ENCODE data around the gene RASGRP1.

The RASGRP1 gene

DNA sequence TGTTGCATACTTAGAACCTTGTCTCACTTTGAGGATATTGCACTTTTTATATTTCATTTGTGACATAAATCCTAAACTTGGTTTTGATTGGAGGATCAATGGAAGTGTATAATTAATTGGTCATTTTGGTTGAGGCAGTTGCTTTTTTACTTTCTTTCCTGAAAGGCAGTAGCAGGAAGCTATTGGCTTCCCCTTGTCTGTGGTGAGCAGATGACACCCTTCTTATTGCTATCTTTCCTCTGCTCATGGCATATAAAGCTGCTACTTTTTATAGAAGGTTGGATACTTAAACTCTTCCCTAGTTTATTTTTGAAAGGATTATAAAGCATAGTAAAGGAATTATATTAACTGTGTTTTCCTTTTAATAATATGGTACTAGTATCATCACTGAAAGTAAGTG is 82.0 kb downstream of the RASGRP1 start:
- TF ChIP-seq GATA2 (IDR thresholded peaks at IDR 0.05; ENCODE audit: low read depth, low read length), result no peak
- TF ChIP-seq GATA3 (IDR thresholded peaks at IDR 0.05; ENCODE audit: low read depth, low read length), result no peak

DNA sequence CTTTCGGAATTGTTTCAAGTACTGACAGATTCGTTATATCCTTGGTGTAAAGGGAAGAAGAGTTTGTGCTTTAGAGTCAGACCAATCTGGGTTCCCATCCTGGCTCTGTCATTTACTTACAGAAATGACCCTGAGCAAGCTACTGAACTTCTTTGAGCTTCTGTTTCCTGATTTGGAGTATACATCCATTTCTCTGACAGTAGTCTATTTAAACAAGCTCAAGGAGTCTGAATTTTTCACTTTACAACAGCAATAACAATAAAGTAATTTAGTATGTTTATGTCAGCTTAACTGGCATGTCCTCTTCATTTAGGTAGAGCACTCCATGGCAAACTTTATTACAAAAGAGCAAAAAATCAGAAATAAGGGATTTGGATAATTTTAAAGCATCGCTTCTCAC is 82.9 kb downstream of the RASGRP1 start:
- TF ChIP-seq GATA2 (IDR thresholded peaks at IDR 0.05; ENCODE audit: low read depth, low read length), result no peak
- no peak for TF ChIP-seq GATA3 (IDR thresholded peaks at IDR 0.05; ENCODE audit: low read depth, low read length)

DNA sequence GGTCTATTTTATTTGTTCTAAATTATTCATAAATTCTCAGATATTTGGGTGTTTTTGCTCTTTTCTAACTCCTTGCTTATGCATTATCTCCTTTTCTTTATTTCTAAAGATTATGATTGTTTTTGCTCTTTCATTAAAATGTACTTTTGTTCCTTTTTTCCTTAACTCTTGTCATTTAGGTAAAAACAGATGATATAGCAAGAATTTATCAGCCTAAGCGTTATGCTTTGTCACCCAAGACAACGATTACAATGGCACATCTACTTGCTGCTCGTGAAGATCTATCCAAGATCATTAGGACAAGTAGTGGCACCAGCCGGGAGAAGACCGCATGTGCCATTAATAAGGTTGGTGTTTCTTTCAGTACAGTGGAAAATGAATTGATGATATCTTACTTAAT is 83.5 kb downstream of the RASGRP1 start:
- TF ChIP-seq GATA2 (IDR thresholded peaks at IDR 0.05; ENCODE audit: low read depth, low read length) (no peak), GATA3 (IDR thresholded peaks at IDR 0.05; ENCODE audit: low read depth, low read length) (no peak)

DNA sequence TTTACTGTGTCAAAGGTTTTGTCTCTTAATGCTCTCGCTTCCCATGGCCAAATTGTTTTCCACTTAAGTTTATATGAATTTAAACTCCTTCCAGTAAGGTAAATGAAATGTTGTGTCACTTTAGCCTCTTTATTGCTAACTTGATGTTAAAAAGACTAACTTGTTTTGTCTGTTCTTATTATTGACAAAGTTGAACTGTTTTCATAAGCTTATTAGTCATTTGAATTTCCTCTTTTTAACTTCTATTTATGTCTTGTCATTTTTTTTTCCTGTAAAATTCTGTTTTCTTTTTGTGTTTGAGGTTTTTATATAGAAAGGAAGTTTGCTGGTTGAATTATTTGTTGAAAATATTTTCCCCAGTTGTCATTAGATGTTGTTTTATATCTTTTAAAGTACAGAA is 84.9 kb downstream of the RASGRP1 start:
- TF ChIP-seq GATA2 (IDR thresholded peaks at IDR 0.05; ENCODE audit: low read depth, low read length), result no peak
- TF ChIP-seq GATA3 (IDR thresholded peaks at IDR 0.05; ENCODE audit: low read depth, low read length), result no peak

DNA sequence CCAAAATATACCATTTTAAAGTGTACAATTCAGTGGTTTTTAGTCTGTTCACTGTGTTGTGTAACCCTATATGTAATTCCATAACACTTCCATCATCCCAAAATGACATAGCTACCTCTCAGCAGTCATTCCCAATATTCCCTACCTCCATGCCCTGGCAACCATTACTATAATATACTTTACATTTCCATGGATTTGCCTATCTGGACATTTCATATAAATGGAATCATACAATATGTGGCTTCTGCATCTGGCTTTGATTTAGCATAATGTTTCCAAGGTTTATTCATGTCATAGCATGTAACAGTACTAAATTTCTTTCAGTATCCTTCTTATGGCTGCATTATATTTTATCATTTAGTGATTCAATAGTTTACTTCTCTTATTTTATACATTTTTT is 85.3 kb downstream of the RASGRP1 start:
- no peak for TF ChIP-seq GATA2 (IDR thresholded peaks at IDR 0.05; ENCODE audit: low read depth, low read length)
- no peak for TF ChIP-seq GATA3 (IDR thresholded peaks at IDR 0.05; ENCODE audit: low read depth, low read length)

DNA sequence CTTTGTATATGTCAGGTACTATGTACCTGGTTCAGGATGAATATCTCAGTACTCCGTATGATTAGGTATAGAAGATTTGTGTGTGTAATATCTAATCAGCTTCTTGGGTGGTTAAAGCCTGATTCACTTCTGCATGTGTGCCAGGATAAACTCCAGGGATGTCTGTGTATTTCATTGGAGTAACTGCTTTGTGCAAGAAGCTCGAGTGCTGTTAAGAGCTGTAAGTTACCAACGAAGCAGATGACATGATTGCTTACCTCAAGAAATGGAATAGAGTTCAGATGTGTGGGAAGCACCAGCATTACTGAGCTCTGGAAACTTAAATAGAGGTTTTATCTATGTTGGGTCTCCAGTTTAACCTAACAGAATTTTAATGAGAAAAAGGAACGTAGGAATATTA is 87.0 kb downstream of the RASGRP1 start:
- TF ChIP-seq GATA2 (IDR thresholded peaks at IDR 0.05; ENCODE audit: low read depth, low read length) (no peak), GATA3 (IDR thresholded peaks at IDR 0.05; ENCODE audit: low read depth, low read length) (no peak)

DNA sequence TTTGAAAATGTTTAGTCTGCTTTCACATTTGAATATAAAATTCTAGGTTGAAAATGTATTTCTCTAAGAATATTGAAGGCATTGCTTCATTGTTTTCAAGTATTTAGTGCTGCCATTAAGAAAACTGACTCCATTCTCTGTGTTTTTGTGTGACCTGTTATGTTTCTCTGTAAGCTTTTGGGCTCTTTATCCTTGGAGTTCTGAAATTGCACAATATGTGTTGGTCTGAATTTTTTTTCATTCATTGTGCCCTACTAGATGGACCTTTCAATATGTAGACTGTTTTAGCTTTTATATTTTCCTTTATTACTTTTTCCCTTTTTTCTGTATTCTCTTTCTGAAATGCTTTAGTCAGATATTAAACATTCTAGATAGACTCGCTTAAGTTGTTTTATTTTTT is 88.5 kb downstream of the RASGRP1 start:
- TF ChIP-seq GATA2 (IDR thresholded peaks at IDR 0.05; ENCODE audit: low read depth, low read length), result no peak
- TF ChIP-seq GATA3 (IDR thresholded peaks at IDR 0.05; ENCODE audit: low read depth, low read length), result no peak

DNA sequence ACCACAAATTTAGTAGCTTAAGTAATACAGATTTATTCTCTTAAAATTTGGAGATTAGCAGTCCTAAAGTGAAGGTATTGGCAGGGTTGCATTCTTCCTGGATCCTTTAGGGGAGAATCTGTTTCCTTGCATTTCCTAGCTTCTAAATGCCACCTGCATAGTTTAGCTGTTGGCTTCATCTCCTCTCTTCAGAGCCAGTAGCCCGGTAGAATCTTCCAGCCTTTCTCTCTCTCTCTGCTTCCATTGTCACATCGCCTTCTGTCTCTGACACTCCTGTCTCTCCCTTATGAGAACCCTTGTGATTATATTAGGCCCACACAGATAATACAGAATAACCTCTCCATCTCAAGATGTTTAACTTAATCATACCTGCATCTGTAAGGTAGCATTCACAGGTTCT is 89.3 kb downstream of the RASGRP1 start:
- no peak for TF ChIP-seq GATA2 (IDR thresholded peaks at IDR 0.05; ENCODE audit: low read depth, low read length)
- no peak for TF ChIP-seq GATA3 (IDR thresholded peaks at IDR 0.05; ENCODE audit: low read depth, low read length)

DNA sequence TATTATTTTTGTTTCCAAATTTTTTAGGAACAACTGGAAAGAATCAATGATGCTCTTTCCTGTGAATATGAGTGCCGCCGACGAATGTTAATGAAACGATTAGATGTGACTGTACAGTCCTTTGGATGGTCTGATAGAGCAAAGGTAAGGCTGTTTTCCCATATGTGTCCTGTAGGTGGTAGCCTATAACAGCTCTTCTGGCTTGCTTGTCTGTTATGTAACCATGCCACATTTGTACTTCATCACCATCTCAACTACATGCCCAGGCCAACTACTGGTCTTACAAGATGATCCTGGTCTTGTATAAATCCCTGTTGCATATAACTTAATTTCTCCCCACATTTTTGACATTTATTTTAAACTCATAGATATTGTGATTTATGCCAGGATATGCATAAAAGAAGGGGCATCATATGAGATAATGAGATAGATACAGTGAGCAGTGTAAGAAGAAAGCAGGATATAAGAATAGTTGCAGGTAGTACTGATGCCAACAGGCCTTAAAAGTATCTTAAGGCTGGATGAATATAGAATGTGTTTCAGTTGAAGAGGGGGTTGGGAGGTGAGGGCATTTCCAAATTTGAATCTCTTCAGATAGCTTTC is 90.4 kb downstream of the RASGRP1 start:
- TF ChIP-seq GATA2 (IDR thresholded peaks at IDR 0.05; ENCODE audit: low read depth, low read length) (no peak), GATA3 (IDR thresholded peaks at IDR 0.05; ENCODE audit: low read depth, low read length) (no peak)

DNA sequence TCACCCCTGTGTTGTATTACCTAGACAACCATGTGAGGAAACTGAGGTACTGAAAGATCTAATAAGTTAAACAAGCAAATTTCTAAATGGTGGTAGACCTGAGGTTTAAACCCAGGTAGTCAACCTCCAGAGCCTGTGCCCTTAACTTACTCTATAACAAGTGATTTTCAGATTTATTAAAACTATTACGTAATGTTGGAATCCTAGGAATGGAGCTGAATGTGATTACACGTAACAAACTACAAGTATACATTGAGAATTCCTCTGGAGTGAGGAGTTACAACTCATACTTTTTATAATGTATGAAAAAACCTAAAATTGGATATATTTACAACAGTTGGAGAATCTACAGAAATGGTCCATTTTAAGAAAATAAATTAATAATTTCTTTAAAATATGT is 92.6 kb downstream of the RASGRP1 start:
- TF ChIP-seq GATA2 (IDR thresholded peaks at IDR 0.05; ENCODE audit: low read depth, low read length) (no peak), GATA3 (IDR thresholded peaks at IDR 0.05; ENCODE audit: low read depth, low read length) (no peak)

DNA sequence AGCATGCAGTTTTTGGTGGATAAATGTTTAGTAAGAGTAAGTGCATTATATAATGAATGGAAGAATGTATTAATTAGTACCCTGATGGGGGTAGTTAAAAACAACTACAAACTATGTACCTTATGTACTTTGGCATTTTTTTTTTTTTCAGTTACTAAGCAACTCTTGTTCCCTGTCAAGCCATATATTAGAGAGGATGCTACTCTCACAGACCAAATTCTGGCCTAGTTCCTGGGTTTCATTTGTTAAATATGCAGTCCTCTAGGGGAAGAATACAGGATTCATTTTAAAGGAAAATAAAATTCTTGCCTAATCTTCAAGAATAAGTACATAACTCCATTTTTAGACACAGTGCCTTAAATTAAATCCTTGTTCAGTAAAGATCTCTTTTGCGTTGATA is 93.8 kb downstream of the RASGRP1 start:
- TF ChIP-seq GATA2 (IDR thresholded peaks at IDR 0.05; ENCODE audit: low read depth, low read length) (no peak), GATA3 (IDR thresholded peaks at IDR 0.05; ENCODE audit: low read depth, low read length) (no peak)

DNA sequence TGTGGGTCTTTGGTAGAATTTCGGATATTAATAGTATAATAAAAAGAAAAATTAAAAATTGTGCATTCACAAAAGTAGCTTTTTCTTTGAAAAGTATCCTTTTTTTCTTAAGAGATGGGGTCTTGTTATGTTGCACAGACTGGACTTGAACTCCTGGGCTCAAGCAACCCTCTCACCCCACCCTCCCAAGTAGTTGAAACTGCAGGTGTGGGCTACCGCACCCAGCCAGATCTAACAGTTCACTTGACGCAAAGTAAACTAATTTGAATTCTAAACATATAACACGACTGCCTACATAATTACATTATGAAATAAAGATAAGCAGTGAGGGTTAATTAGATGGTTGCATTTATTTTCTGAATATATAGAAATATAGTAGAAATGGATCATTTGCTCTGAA is 99.9 kb downstream of the RASGRP1 start:
- no peak for TF ChIP-seq GATA3 (IDR thresholded peaks at IDR 0.05; ENCODE audit: low read depth, low read length)
- TF ChIP-seq GATA2 (IDR thresholded peaks at IDR 0.05; ENCODE audit: low read depth, low read length), result no peak

DNA sequence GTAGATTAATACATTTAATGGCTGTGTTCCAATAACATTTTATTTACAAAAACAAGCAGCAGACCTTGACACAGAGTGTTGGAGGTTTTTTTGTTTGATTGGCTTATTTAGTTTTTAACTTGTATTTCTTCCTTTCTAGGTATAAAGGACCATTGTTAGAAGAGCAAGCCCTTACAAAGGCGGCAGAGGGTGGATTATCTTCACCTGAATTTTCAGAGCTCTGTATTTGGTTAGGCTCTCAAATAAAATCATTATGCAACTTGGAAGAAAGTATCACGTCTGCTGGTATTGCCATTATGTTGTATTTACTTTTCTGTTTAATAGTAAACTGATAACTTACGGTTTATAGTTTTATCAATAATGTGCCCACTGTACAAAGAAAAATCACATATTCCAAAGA is 100.7 kb downstream of the RASGRP1 start:
- TF ChIP-seq GATA3 (IDR thresholded peaks at IDR 0.05; ENCODE audit: low read depth, low read length) (no peak), GATA2 (IDR thresholded peaks at IDR 0.05; ENCODE audit: low read depth, low read length) (no peak)

DNA sequence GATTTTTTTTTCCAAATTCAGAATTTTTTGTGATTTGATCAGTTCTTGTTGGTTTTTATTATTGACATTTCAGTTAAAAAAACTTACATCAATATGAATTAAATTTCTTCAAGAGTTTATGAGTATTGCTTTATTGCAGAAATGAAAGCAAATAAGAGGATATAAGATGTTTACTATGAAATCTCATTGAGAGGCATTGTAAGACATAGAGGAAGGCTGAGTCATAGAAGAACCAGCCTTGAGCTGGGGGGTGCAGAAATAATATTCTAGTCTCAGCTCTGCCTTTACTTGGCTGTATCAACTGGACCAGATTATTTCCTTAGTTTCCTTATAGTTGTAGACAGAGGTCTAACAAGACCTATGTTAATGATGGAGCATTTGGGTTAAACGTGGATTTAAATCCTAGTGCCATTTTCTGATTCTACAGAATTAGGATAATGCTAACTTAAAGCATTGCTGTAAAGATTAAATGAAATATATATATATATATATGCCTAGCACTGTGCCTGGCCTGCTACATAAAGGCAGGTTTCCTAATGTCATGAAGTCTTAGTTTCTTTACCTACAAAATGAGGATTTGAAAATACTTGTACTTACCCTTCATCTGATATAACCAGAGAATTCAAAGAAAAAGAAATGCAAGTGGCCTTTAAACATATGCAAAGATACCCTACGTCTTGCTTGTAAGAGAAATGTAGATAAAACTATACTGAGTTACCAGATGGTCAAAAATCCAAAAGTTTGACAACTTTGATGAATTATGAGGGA is 103.4 kb downstream of the RASGRP1 start:
- TF ChIP-seq GATA2 (IDR thresholded peaks at IDR 0.05; ENCODE audit: low read depth, low read length) (no peak), GATA3 (IDR thresholded peaks at IDR 0.05; ENCODE audit: low read depth, low read length) (no peak)

DNA sequence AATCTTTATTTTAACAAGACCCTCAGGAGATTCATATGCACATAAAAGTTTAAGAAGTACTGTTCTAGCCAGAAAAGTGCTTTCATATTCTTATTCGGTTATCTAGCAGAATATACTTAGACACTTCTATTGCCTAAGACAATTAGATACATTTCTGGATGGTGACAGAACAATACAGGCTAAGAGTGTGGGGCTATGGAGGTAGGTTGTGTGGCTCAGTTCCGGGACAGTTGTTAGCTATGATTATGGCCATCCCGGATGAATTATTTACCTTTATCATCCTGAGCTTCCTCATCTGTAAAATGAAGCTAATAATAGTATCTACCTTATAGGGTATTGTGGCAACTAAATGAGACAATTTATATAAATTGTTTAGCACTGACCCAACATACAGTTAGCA is 104.1 kb downstream of the RASGRP1 start:
- no peak for TF ChIP-seq GATA2 (IDR thresholded peaks at IDR 0.05; ENCODE audit: low read depth, low read length)
- no peak for TF ChIP-seq GATA3 (IDR thresholded peaks at IDR 0.05; ENCODE audit: low read depth, low read length)
